ENCODE results near the gene CTNND2.

Gene CTNND2

GRCh38 chr5:11777096-11777495 is 127.2 kb downstream of the CTNND2 start:
- no peak for DNase-seq (ENCODE audit: low read depth)

- DNase-seq (ENCODE audit: low read depth): no peak
These were observed 133.9 kb downstream of the CTNND2 start for GRCh38 chr5:11770310-11770709.

- DNase-seq (ENCODE audit: low read depth): no peak
These were observed 143.2 kb downstream of the CTNND2 start for GRCh38 chr5:11760934-11761603.

- no peak for DNase-seq (ENCODE audit: low read depth)
These were observed 145.9 kb downstream of the CTNND2 start for GRCh38 chr5:11758321-11758720.

GRCh38 chr5:11757661-11758060 is 146.6 kb downstream of the CTNND2 start:
- no peak for DNase-seq (ENCODE audit: low read depth)

- no peak for DNase-seq (ENCODE audit: low read depth)
These were observed 167.2 kb downstream of the CTNND2 start for GRCh38 chr5:11737010-11737409.

- no peak for DNase-seq (ENCODE audit: low read depth)
These were observed 169.9 kb downstream of the CTNND2 start for GRCh38 chr5:11734369-11734768.

- no peak for DNase-seq (ENCODE audit: low read depth)
These were observed 170.4 kb downstream of the CTNND2 start for GRCh38 chr5:11733840-11734192.

- DNase-seq (ENCODE audit: low read depth): no peak
These were observed 170.9 kb downstream of the CTNND2 start for GRCh38 chr5:11733185-11733839.

GRCh38 chr5:11724940-11725339 is 179.3 kb downstream of the CTNND2 start:
- no peak for DNase-seq (ENCODE audit: low read depth)

- no peak for DNase-seq (ENCODE audit: low read depth)
These were observed 184.3 kb downstream of the CTNND2 start for GRCh38 chr5:11719888-11720481.

- no peak for DNase-seq (ENCODE audit: low read depth)
These were observed 188.6 kb downstream of the CTNND2 start for GRCh38 chr5:11715461-11716196.

- DNase-seq (ENCODE audit: low read depth): no peak
These were observed 192.3 kb downstream of the CTNND2 start for GRCh38 chr5:11711932-11712331.

- no peak for DNase-seq (ENCODE audit: low read depth)
These were observed 195.2 kb downstream of the CTNND2 start for GRCh38 chr5:11709021-11709420.

- DNase-seq (ENCODE audit: low read depth): no peak
These were observed 199.3 kb downstream of the CTNND2 start for GRCh38 chr5:11704916-11705315.

- no peak for DNase-seq (ENCODE audit: low read depth)
These were observed 203.9 kb downstream of the CTNND2 start for GRCh38 chr5:11700391-11700790.

GRCh38 chr5:11692636-11693035 is 211.6 kb downstream of the CTNND2 start:
- no peak for DNase-seq (ENCODE audit: low read depth)

- DNase-seq (ENCODE audit: low read depth): no peak
These were observed 216.7 kb downstream of the CTNND2 start for GRCh38 chr5:11687498-11687897.

GRCh38 chr5:11684607-11685006 is 219.6 kb downstream of the CTNND2 start:
- DNase-seq (ENCODE audit: low read depth): no peak

GRCh38 chr5:11683666-11684065 is 220.6 kb downstream of the CTNND2 start:
- no peak for DNase-seq (ENCODE audit: low read depth)

- no peak for DNase-seq (ENCODE audit: low read depth)
These were observed 222.4 kb downstream of the CTNND2 start for GRCh38 chr5:11681796-11682195.

GRCh38 chr5:11679676-11680075 is 224.6 kb downstream of the CTNND2 start:
- DNase-seq (ENCODE audit: low read depth): no peak

- DNase-seq (ENCODE audit: low read depth): no peak
These were observed 229.1 kb downstream of the CTNND2 start for GRCh38 chr5:11675184-11675583.
